Activated CD8-positive, alpha-beta memory T cell treated with anti-CD3 and anti-CD28 coated beads for 1 hour (primary cell): ENCODE measurements around the gene MPO.

ENCODE experiments used
- DNase-seq, 2 donors: peaks; one replicate each; pipeline ENCODE4 v3.0.0-alpha.2; 2020; ENCODE audit warnings: low read depth in 1 of 2; ENCODE audit errors: extremely low read depth in 1 of 2

The MPO gene

DNA sequence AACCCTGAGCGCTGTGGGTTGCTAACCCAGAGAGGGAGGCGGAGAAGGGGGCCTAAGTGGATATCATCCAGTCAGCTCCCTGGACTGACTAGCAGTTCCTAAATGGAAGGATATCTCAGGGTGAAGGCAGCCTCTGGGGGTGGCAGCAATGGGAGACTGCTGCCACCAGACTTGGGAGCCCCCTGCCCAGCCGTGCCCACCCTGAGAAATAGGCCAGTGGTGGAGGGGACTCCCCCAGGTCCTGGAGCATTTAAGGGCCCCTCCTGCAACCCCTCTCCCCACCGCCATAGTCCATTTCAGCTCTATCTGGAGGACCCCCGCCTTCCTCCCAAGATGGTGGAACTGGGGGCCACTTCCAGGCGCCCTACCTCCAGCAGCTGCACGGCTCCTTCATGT is 39.4 kb upstream of the MPO start:
- DNase-seq, result no peak

DNA sequence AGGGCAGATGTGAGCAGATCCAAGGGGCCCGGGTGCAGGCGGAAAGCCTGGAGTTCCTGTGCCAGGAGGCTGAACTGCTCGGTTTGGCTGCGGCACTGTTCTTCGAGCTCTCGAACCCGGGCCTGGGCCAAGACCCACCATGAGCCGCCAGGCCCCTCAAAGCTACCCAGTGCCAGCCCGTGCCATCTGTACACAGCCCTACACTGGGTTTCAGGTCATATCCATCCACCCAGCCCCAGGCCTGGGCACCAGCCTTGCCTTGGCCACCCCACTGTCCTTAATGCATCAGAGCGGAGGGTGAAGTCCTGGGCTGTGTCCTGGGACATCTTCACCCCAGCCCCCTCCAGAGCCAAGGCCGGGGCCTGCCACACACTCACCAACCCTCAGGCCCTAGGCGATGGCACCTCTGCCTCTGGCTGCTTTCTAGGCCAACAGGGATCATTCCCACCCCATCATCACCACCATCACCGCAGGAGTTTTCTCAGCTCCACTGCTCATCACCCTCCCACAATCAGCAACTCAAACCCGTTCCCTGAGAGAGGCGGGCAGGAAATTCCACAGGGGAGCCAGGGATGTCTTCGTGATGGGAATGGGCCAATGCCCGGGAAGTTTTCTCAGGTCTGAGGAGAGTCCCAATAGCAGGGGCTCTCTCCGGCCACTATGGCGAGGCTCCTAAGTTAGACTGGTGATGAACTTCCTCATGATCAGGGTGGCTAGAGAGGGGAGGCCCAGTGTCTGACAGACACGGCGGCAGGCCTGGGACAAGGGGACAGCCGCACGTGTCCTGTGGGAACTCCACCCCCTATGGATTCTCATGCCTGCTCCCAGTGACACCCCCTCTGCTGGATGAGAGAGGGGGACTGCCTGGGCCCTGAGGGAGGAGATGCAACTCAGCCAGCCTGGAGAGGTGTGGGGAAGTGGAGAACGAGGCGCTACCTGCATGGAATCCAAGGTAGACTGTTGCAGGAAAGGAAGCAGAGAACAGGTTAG is 38.7 kb upstream of the MPO start:
- no peak for DNase-seq

DNA sequence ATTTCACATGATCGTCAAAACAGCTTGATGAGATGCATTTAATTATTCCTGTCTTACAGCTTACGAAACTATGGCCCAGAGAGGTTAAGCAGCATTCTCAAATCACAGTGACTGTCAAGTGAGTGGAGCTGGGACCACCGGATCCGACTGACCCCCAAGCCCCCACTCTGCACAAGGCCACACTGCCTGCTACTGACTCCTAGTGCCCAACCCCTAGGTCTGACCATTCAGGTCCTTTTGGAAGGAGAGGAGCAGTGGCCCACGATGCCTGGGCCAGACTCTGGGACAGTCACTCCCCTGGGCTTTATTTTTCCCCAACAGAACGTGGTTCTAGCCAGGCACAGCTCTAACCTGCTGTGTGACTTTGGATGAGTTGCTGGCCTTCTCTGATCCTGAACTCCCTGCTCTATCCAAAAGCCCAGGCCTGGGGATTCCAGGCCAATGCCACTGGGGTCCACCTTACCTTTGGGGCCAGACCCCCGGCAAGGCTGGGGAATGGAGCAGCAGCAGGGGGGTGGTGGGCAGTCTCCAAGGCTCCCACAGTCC is 38.0 kb upstream of the MPO start:
- DNase-seq, result no peak

DNA sequence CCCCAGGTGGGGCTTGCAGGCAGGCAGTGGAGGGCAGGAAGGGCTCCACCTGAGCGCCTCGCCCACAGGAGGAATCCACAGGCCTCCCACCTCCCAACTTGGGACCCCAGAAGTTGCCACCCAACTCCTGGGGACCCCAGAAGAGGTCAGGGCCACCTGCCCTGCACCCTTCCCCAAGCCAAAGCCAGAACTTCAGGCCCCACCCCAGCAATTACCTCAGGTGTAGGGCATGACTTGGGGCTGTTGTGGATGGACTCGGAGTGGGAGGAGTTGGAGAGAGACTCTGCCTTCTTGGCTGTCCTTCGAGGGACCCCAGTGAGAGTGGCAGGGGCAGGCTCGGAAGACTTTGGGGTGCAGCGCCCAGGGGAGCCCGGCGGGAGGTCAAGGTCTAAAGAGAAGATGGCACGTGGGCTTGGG is 37.3 kb upstream of the MPO start:
- DNase-seq, result no peak

DNA sequence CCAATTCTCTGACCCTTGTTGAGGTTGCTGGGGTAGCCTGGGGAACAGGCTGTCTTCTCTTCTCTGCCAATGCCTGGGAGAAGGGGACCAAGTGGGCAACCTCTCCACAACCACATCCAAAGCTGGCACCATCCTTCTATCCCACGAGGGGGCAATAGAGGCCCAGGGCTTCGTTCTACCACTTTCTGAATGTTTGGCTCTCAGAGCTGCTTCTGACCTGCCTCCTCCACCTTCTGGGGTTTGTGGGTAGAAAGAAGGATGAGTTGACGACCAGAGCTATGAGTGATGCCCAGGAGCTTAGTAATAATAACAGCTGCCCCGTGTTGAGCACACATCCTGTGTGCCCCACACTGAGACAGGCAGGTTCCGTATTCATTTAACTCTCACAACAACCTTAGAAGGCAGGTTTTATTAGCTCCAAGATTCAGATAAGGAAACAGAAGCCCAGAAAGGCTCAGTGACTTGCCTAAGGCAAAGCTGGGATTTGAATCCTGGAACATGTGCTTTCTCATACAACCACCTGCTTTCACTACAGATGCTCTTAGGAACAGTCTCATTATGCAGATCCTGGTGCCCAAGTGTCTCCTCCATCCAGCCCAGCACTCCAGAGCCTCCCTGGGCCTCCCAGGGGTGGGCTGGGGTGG is 36.8 kb upstream of the MPO start:
- DNase-seq, result no peak

DNA sequence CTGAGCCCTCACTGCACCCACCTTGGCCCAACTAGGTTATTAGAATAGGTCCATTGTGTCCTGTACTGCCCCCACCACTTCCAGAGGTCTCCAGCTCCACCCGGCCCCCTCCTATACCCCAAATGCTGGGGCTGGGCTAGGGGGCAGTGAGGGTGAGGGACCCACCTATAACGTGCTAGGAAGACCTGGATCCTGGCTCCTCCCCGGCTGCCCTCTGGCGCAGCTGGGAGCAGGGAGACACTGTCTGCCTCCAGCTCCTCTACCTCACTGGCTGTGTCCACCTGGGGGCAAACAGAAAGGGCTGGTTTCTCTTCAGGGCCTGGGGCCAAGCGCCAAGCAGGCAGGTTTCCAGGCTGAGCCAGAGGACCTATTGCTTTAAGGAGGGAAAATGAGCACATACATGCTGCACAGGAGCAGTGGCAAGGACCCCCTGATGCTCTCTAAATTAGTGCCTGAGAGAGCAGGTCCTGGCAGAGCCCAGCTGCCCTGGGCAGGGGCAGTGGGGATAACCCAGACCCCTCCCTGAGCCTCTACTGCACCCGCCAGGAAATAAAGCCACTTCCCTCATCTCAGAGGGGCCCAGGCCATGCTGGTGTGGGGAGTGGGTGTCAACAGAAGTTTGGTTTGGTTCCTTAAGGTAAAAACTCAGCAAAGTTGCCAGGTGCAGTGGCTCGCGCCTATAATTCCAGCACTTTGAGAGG is 35.7 kb upstream of the MPO start:
- DNase-seq, result no peak

DNA sequence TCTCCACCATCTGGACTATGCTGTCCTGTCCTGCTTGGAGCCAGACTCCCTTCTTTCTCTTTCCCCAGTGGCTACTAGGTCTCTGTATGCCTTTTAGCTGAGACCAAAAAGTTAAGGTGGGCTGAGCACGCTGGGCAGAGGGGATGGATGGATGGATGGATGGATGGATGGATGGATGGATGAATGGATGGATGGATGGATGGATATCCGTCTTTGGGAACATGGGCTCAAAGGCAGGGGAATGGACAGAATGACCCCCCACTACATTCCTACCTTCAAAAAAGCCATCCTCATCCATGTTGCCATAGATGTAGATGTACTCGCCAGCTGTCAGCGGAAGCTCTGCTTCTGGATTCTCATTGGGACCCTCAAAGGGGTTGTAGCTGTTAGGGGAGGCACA is 35.0 kb upstream of the MPO start:
- DNase-seq, result no peak

DNA sequence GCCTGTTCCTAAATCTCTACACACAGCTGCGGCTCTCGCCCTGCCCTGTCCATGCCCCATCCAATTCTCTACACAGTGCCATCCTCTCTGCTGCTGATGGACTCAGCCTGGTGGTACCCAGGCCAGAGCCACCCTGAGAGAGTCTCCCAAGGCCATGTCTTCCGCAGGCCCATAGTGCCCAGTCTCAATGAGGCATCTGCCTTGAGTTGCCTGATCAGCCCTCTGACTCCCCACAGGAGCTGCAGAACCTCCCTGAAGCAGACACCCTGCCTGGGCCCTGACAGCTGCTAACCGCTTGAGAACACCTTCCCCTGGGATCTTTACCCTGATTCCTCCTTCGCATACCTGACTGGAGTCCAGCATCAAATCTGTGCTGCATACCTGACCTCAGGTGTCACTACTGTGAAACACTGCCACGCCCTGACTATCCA is 34.6 kb upstream of the MPO start:
- no peak for DNase-seq

DNA sequence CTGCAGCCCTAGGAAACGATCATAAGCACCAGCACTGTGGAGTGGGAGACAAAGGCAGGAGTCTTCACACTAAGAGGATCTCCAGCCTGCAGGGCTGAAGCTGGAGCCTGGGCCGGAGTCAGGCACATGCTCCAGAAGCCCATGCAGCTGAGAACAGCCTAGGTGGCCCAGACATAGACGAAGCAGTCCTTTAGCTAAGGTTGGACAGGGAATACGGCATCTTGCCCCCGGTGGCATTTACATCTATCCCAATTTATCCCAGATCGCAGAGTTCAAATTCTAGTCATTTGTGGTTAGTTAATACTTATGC is 33.9 kb upstream of the MPO start:
- no peak for DNase-seq

DNA sequence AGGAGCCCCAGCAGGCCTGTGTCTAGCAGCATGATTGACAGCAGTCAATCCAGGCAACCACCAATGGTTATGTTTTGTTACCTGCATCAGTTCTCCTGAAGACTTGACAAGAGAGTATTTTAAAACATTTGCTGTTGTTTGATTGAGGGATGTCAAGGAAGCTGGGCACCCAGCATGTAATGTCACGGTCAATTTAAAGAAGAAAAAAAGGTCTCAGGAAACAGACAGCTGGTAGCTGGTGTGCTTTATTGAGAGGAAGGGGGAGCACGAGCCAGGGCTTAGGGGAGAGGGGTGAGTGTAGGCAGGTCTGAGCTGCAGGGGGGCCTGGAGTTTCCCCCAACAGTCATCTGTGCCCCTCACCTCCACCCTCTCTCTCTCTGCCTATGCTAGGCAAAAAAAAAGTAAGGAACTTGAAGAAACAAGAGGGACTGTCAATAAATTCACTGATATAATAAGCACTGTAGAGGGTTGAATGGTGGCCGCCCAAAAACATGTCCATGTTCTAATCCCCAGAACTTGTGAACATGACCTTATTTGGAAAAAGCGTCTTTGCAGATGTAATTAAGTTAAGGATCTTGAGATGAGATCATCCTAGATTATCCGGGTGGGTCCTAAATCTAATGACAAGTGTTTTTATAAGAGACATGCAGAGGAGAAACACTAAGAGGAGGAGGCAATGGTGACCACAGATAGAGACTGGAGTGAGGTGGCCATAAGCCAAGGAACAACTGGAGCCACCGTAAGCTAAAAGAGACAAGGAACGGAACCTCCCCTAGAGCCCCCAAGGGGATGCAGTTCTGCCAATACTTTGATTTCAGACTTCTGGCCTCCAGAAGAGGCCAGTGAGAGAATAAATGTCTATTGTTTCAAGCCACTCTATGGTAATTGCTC is 33.3 kb upstream of the MPO start:
- no peak for DNase-seq

DNA sequence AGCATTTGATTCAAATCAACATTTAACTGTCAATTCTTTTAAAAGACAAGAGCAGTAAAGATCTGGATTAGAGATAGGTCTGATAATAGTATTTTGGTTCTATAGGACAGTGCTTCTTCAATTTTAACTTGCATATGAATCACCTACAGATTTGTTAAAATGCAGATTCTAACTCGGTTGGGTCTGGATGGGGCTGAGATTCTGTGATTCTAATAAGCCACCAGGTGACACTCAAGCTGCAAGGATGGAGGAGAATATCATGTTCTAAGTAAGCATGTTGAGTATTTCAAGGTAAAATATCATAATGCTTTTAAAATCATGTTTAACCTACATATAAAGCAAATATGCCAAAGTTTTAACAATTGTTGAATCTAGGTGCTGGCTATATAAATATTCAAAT is 32.1 kb upstream of the MPO start:
- no peak for DNase-seq

DNA sequence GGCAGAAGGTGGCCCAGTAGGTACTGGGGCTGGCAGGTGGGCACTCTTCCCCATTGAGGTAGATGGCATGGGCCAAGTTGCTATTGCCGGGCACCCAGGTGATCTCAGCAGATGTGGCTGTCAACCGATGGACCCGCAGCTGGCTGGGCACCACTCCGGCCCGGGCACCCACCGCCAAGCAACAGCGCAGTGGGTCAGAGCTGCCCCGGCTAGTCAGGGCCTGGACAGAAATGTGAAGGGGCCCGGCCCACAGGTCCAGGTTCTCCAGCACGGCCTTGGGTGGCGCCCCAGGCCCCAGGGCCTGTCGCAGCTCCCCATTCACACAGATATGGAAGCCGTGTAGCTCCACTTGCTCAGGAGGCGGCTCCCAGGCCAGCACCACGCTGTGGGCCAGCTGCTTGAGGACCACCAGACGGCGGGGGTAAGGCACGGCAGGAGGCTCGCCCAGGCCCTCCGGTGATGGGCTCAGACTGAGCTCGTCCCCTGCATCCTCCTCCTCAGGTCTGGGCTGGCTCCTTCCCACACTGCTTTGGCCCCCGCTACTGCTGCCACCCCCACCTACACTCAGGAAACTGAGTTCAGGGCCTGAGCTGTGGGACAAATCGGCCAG is 31.4 kb upstream of the MPO start:
- DNase-seq, result no peak

DNA sequence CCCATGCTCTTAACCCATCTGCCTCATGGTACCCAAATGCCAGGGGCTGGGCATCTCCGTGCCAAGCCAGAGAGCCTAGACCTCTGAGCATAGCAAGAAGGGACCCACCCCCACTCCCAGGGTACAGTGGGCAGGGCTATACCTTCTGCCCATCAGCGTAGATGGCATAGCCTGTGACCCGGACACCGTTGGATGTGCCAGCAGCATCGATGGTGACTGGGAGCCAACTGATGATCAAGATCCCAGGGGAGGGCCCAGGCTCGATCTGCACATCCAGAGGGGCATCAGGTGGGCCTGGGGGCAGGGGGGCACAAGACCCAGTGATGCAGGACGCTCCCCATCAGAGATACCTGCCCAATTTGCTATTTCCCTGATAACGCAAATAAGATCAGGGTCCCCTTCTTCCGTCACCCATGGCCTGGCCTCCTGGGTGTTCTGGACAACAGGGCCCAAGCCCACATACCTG is 30.7 kb upstream of the MPO start:
- no peak for DNase-seq

DNA sequence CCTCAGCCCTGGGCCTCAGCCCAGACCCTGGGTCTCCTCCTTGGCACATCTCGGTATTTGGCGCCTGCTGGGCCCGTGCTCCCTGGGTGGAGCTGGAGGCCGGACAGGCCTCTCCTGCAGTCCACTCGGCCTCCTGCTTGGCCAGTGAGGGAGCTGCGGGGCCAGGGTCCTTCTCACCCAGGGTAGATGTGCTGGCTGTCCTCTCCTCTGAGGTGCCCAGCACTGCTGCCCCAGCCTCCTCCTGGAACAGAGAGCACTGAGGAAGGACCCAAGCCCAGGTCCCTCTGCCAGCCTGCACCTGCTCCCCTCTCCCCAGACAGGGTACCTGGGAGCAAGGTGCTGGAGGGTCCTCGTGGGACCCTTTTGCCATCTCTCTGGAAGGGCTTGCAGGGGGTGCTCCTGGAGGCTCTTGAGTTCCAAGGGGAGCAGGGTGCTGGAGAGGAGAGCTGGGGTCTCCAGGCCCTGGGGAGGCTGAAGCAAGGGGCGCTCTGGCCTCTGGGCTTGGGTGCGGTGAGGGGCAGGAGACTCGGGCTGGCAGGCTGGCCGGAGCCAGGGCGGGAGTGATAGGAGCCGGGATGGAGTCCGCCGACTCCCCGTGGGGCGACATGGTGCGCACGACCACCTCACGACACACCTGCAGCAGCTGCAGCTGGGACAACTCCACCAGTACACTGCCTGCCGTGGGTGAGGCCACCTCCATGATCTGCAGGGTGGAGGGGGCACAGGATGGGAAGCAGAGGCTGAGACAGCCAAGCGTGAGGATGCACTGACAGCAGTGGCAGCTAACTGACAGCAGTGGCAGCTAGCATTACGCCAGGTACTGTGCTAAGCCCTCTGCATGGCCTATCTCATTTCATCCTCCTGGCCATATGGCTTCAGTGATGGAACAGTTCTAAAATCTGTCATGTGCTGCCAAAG is 30.0 kb upstream of the MPO start:
- no peak for DNase-seq

DNA sequence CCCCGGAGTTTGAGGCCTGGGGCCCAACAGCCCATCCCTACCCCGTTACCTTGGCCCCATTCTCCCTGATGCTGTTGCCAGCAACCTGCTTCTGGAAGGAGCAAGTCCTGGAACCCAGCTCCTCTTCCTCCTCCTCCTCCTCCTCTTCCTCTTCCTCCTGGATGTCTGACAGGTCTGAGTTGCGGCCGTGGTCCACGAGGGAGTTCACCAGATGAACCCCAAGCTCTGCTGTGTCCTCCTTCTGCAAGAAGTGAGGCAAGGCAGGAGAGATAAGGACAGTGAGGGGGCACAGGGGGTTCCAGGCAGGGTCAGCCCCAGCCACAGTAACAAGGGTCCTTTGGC is 29.2 kb upstream of the MPO start:
- DNase-seq, result no peak

DNA sequence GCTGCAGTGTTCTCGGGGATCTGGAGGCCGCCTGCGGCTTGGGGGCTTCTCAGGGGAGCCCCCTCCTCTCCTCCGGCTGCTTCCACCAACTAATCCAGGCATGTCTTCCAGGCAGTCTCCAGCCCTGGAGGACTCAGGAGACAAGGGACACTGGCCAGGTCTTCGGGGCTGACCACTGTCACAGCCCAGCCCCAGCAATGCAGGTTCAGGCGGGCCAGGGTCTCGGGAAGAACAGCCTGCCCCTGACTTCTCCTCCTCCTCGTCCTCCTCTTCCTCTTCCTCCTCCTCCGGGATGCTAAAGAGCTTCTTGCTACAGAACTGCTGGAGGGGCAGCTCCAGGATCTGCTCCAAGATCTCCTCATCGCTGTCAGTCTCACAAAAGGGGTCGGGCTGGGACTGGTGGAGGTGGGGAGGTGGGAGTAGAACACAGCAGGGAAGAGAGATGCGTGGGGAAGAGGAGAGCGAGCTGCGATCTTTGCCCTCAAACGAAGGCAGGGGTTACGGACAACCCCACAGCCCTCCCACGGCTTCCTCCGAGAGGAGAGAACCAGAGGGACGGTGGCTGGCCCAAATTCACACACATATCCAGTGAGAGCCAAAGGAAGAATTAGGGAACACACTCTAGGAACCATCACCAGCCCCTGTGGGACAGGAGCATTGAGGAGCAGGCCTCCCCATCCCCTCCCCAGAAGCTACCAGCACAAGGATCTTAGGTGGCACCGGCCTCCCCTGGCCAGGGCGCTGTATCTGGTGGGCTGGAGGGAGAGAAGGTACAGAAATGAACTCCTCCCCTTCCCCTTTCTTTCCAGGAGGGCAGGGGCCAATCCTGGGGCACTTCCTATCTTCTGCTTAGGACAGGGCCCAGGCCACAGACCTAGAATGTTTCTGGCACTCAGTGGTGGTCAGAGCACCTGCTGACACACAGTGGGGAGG is 28.5 kb upstream of the MPO start:
- DNase-seq, result no peak

DNA sequence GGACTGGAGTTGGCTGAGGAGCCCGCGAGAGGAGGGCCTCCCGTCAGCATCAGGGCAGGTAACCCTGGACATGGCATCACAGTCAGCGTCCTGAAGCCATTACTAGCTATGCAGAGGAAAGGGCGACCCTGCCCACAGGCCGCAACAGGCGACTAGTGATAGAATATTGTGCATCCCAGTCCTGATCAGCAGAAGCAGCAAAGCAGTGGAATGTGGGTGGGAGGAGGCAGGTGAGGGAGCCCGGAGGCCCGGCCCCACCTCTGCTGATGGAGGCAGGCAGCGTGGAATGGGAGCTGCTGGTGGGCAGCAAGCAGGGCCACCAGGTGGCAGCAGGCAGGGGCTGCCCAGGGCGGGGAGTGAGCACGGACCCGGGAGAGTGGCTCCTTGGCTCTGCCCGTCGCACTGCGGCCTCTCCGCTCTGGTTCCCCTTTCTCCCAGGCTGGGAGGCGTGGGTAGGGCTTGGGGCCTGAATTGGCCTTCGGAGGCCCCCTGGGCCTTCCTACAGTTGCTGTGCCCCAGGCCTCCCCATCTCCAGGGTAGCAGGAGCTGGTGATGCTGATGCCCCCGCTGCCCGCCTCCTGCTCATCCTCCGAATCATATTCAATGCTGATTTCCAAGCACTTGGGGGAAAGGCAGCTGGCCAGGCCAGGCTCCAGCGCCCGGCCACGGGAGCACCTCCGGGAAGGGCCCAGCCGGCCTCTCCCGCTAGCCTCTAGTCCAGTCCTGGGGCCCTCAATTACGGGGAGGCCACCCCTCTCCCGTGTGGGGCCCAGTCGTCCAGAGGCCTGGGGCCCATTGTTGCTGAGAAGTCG is 27.6 kb upstream of the MPO start:
- no peak for DNase-seq
